Raji (cell line): Measurements from ENCODE around the gene ARFIP2.

Experiments used
- POLR2A ChIP-seq: IDR thresholded peaks from 2 replicates; pipeline ENCODE4 v1.6.1; 2011; ENCODE audit warnings: low read depth, low read length, control low read depth; ENCODE audit not compliant: insufficient read depth

ARFIP2 gene, protein sequence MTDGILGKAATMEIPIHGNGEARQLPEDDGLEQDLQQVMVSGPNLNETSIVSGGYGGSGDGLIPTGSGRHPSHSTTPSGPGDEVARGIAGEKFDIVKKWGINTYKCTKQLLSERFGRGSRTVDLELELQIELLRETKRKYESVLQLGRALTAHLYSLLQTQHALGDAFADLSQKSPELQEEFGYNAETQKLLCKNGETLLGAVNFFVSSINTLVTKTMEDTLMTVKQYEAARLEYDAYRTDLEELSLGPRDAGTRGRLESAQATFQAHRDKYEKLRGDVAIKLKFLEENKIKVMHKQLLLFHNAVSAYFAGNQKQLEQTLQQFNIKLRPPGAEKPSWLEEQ

GRCh38 chr11:6481012-6481923 lies at the start of gene ARFIP2, which contains the start of gene TIMM10B:
ARFIP2 (minus strand) TSS chr11:6481331; CDS start chr11:6480421, 910 bp downstream.
TIMM10B (plus strand) TSS chr11:6481501; CDS start chr11:6481517, 16 bp downstream.
- TF ChIP-seq POLR2A: peak; percentile 97

GRCh38 chr11:6530848-6531247 lies 49.7 kb upstream of the ARFIP2 start:
- no peak for TF ChIP-seq POLR2A

GRCh38 chr11:6529266-6529665 lies 48.1 kb upstream of the ARFIP2 start:
- no peak for TF ChIP-seq POLR2A

- no peak for TF ChIP-seq POLR2A
Observed at GRCh38 chr11:6526411-6527135, 45.4 kb upstream of the ARFIP2 start.

DNA sequence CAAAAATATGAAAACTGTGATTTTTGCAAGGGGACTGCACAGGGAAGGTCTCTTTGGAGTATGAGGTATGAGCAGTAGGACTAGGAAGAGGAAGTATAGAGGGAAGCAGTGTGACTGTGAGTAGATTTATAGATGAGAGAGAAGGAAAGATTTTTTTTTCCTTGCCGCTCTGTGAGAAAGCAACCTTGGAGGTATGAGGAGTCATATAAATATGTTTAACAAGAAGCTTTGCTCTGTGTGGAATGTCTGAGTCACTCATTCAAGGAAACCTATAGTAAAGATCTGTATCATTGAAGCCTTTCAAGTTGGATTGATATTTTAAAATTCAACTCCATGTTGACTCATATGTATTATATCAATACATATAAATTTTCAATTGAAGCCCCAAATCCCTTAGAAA lies 42.1 kb upstream of the ARFIP2 start:
- TF ChIP-seq POLR2A: no peak

DNA sequence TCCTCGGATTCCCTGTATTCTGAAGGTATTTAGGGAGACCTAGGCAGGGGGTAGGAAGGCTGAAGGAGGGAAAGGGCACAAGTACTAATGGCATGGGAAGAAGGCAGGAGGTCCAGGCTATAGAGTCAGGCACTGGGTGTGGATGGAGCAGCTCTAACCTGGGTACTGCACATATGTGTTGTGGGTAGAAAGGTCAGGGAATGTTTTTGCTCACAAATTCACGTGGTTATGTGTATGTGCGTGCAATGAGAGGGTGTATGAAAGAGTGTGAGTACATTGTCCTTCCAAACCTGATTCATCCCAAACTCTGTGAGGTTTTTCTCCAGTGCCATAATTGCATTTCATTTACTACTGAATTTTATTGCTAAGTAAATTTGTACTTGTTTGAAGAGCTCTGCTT lies 39.1 kb upstream of the ARFIP2 start:
- TF ChIP-seq POLR2A: no peak

DNA sequence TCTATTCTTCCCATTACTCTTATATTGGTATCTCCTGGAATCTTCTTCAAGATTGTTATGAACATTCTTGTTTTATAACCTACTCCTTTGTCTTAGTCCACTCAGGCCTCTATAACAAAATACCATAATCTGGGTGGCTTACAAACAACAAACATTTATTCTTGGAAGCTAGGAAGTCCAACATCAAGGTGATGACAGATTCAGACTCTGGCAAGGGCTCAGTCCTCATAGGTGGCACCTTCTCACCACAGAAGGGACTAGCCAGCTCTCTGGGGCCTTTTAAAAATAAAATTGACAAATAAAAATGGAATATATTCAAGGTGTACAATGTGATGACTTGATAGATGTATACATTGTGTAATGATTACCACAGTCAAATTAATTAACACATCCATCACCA lies 35.7 kb upstream of the ARFIP2 start:
- TF ChIP-seq POLR2A: no peak

DNA sequence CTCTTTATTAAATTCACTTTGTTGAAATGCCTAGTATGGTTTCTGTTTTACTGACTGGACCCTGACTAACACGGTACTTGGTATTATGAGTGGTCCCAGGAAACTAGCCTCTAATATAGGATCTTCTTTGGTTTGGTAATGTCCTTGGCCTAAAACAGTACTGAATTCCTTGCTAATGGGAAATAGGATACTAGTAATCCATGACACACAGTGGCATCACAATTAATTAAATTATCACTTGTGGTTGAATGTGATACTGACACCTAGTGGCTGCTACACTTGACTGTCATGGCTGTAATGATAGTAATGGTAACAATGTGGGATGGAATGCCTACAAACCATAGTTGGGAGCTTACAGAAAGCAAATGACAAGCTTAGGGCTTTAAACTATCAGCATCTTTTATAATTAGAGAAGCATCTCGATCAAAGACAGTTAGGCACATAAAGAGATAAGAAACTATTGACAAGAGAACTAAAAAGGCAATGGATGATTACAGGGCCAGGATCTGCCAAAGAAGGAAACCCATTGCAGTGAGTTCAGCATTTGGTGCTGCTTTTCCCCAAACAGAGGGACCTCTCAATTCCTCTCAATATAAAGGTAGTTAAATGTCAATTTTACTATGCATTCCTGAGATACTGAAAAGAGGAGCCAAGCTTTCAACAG lies 24.6 kb upstream of the ARFIP2 start:
- no peak for TF ChIP-seq POLR2A

- no peak for TF ChIP-seq POLR2A
Observed at GRCh38 chr11:6504166-6504565, 23.0 kb upstream of the ARFIP2 start.

DNA sequence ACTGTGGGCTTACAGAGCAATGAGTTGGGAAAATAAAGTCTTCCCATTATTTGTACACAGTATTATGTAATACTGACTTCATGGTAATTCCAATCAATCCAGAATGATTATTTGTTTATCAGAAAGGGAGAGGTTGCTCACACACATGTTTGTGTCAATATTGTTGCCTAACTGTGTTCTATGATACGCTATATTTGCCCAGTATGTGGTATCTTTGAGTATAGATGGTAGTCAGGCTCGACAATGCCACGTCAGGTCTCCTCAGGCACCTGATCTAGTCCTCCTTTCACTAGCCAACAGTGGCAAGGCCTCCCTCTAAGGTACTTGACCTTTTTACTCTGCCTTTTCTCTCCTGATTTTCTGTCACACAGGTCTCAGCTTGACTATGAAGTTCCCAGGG lies 21.3 kb upstream of the ARFIP2 start:
- no peak for TF ChIP-seq POLR2A

GRCh38 chr11:6498544-6498943 lies 17.4 kb upstream of the ARFIP2 start:
- no peak for TF ChIP-seq POLR2A

- TF ChIP-seq POLR2A: no peak
Observed at GRCh38 chr11:6498121-6498520, 17.0 kb upstream of the ARFIP2 start.

DNA sequence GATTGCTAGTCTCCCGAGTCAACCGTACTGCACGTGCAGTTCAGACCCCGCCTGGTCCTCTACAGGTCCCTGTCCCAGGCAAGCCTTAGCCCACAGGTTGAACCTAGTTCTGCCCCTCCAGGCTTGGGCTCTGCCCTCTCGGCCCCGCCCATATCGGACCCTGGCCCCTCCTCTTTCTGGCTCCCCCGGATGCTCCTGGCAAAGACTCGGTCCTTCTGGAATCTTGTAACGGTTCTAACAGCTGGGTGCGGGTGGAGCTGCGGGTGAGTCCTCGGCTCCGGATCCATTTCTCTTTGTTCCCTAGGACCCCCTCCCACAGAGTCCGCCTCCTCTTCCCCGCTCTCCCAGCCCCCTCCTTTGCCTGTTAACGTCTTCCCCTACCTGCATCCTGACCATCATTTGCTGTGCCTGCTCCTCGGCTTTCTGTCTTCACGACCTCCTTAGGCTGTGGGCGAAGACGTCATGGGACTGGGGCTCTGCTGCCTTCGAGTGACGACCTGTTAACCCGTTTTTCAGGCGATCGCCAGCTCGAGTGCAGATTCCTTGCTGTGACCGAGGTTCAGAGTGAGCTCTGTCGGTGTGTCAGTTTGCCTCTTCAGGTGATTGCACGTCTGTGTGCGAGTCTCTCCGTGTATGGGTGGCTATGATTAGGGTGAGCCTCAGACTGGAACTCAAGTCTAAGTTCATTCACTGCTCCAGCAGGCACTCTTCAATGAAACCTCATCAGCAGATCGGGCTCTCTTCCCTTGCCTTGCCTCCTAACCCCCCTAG lies 16.1 kb upstream of the ARFIP2 start, which contains the start of gene DNHD1:
DNHD1 (plus strand) TSS at position 212 of the 771 bp plus-strand sequence. CDS start 936 bp downstream, outside the sequence.
- no peak for TF ChIP-seq POLR2A

DNA sequence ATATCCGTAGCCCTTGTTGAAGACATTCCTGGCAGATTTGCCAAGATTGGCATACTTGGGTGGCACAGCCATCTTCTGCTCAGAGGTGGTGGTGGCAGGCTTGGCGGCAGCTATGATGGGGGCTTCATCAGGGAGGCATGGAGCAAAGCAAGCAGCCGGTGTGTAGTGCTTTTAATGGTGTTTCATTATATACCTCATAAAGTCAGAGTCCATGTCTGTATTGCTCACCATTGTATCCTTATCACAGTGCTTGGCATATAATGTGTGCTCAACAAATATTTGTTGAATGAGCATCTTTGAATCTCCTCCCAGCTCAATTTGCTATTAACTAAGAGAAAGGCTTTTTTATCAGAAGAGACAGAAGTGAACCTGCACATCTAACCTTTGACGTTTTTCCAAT lies 8.2 kb upstream of the ARFIP2 start:
- TF ChIP-seq POLR2A: no peak
